Natural killer cell (primary cell): Measurements from ENCODE around the gene COQ6. TPM values are rescaled to one million over a fixed set of nuclear protein-coding genes. Genes with fewer than 3 reads are reported as not detected.
"Not testable (repeated sequence)": the region's sequence is repeated elsewhere in the genome, so short reads cannot be mapped to it uniquely, and the experiment has no call there.

ENCODE experiments used
- ATAC-seq, 3 donors: fragments of 150-1000 bp in 2 of 3; fragments of 200-7000 bp in 1 of 3; cut with Tn5 transposase; 1 replicate in 1 of 3; 2 replicates in 2 of 3; pipeline ENCODE4 v1.10.0; 2021; ENCODE audit warnings: mild to moderate bottlenecking in 2 of 3, moderate library complexity in 2 of 3
- DNase-seq, 2 donors: peaks; one replicate each; pipeline versions ENCODE4 v3.0.0 to v3.0.0-alpha.2; 2013 to 2021; ENCODE audit warnings: mixed read lengths in 1 of 2
- H3K27ac ChIP-seq: one replicate; pipeline ENCODE4 v1.5.1; 2013; ENCODE audit warnings: mild to moderate bottlenecking, low read length
- H3K27me3 ChIP-seq: one replicate; pipeline ENCODE4 v1.6.1; 2013; ENCODE audit warnings: low read length; ENCODE audit not compliant: control insufficient read depth, insufficient read depth
- H3K36me3 ChIP-seq: one replicate; pipeline ENCODE4 v1.6.1; 2013; ENCODE audit warnings: low read length; ENCODE audit not compliant: control insufficient read depth, insufficient read depth
- H3K4me1 ChIP-seq: one replicate; pipeline ENCODE4 v1.6.1; 2013; ENCODE audit warnings: low read length; ENCODE audit not compliant: control insufficient read depth, insufficient read depth
- H3K4me3 ChIP-seq: one replicate; pipeline ENCODE4 v1.5.1; 2013; ENCODE audit warnings: low read length
- H3K9me3 ChIP-seq: one replicate; pipeline ENCODE4 v1.6.1; 2013; ENCODE audit warnings: low read length; ENCODE audit not compliant: control insufficient read depth, insufficient read depth
- H3K27ac Mint-ChIP-seq, 2 donors: one replicate each; pipeline ENCODE4 v1.8.0; 2022; ENCODE audit warnings: mild to moderate bottlenecking in 2 of 2, mixed read lengths in 2 of 2, moderate library complexity in 1 of 2
- H3K27me3 Mint-ChIP-seq, 2 donors: one replicate each; pipeline ENCODE4 v1.8.0; 2022; ENCODE audit warnings: low read depth in 2 of 2, mixed read lengths in 2 of 2
- H3K36me3 Mint-ChIP-seq: one replicate; pipeline ENCODE4 v1.8.0; 2022; ENCODE audit warnings: mixed read lengths
- H3K4me1 Mint-ChIP-seq, 2 donors: one replicate each; pipeline ENCODE4 v1.8.0; 2022; ENCODE audit warnings: mixed read lengths in 2 of 2
- H3K4me3 Mint-ChIP-seq: one replicate; pipeline ENCODE4 v1.8.0; 2022; ENCODE audit warnings: mild to moderate bottlenecking, moderate library complexity, mixed read lengths
- H3K9me3 Mint-ChIP-seq, 2 donors: one replicate each; pipeline ENCODE4 v1.8.0; 2022; ENCODE audit warnings: mixed read lengths in 2 of 2
- WGBS: methylation state at CpG from one replicate; pipeline ENCODE4 v1.1.7; 2013; ENCODE audit warnings: missing lambda C conversion rate; ENCODE audit not compliant: insufficient coverage; 5-methylcytosine and 5-hydroxymethylcytosine counted together
- intact Hi-C: fragments of 100-400 bp; cut with micrococcal nuclease; formaldehyde crosslinking; loops from one replicate; pipeline ENCODE4 v1.14.2; 2022
- total RNA-seq, 4 donors: library from RNA; stranded (reverse); fragments of 120-200 nt in 1 of 4; gene quantifications; one replicate each; pipeline versions ENCODE4 v1.2.3 to v1.2.4, GENCODE V29; 2013 to 2022
- TF ChIP-seq, protein P1 (sequence below): fragments of 200-600 bp; IDR thresholded peaks from one replicate; pipeline ENCODE4 v1.8.0; 2022; ENCODE audit warnings: antibody characterized with exemption

The COQ6 gene
- total RNA-seq, 3 donors from 2014 or later (not counting 1 experiment from before 2014, with no cell fraction given) = 20.8 to 24.0 (median 21.7) TPM

DNA sequence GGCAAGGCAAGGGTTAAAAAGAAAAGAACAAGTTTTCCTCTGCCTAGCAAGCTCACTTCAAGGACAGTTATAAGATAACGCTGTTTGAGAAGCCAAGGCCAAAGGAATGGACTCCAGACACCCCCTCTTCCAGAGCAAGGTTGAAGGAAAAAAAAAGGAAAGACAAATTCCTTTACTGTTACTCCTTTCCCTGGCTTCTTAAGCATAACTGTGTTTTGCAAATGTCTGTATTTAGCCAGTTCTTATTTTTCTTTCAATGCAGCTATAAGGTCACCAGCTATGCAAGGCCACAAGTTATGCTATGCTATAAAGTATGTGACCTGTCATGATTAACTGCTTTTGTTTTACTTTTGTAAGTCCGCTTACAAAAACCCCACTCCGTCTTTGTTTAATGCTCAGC lies 36.8 kb upstream of the COQ6 start:
- peaks cover 2% of the 10 kb centered on the region for H3K9me3 ChIP-seq
- H3K4me3 Mint-ChIP-seq = no peak overlapping the region
- no peak overlapping the region for H3K27ac Mint-ChIP-seq

DNA sequence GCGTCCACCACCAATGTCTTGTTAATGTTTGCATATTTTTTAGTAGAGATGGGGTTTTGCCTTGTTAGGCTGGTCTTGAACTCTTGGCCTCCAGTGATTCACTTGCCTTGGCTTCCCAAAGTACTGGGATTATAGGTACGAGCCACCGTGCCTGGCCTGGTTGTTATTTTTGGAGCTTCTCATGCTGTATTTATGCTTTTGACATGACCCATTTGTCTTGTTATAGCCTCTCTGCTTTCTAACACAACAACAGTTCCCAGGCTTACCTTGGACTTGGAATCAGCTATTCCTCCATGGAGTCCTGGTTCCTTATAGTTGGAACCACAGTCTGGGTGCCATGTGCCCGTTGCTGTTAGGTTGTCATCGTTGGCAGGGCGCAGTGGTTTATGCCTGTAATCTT lies 33.8 kb upstream of the COQ6 start:
- Mint-ChIP-seq H3K27me3 (no peaks in the 10 kb centered on the region), H3K4me1 (peaks cover under 1 to 13% of the 10 kb centered on the region in 2 donors), H3K27ac (peak overlapping the region; percentile 6 to 73), H3K4me3 (no peak overlapping the region), H3K9me3 (no peaks in the 10 kb centered on the region), H3K36me3 (peaks cover 26% of the 10 kb centered on the region)
- ATAC-seq = no peak
- peaks cover 2% of the 10 kb centered on the region for H3K9me3 ChIP-seq
- H3K4me3 ChIP-seq = no peak overlapping the region
- peaks cover 43% of the 10 kb centered on the region for H3K36me3 ChIP-seq
- intact Hi-C loops = no loop called here
- no peaks in the 10 kb centered on the region for H3K4me1 ChIP-seq
- TF ChIP-seq, protein P1, sequence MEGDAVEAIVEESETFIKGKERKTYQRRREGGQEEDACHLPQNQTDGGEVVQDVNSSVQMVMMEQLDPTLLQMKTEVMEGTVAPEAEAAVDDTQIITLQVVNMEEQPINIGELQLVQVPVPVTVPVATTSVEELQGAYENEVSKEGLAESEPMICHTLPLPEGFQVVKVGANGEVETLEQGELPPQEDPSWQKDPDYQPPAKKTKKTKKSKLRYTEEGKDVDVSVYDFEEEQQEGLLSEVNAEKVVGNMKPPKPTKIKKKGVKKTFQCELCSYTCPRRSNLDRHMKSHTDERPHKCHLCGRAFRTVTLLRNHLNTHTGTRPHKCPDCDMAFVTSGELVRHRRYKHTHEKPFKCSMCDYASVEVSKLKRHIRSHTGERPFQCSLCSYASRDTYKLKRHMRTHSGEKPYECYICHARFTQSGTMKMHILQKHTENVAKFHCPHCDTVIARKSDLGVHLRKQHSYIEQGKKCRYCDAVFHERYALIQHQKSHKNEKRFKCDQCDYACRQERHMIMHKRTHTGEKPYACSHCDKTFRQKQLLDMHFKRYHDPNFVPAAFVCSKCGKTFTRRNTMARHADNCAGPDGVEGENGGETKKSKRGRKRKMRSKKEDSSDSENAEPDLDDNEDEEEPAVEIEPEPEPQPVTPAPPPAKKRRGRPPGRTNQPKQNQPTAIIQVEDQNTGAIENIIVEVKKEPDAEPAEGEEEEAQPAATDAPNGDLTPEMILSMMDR = no peak
- no peak overlapping the region for H3K27ac ChIP-seq
- no peaks in the 10 kb centered on the region for H3K27me3 ChIP-seq
- over 99% methylated on average over 6 of the region's 6 CpGs for WGBS
- DNase-seq = no peak

More for the DNA sequence above, 36.8 kb upstream of the COQ6 start:
- WGBS = 94% methylated on average over 3 of the region's 3 CpGs
- no peaks in the 10 kb centered on the region for H3K9me3 Mint-ChIP-seq
- TF ChIP-seq, protein P1 = no peak
- peaks cover 54% of the 10 kb centered on the region for H3K36me3 Mint-ChIP-seq
- H3K27me3 ChIP-seq = no peaks in the 10 kb centered on the region
- no peaks in the 10 kb centered on the region for H3K4me1 ChIP-seq
- no peak overlapping the region for H3K27ac ChIP-seq
- DNase-seq (no peak), ATAC-seq (no peak)
- H3K36me3 ChIP-seq = peaks cover 62% of the 10 kb centered on the region
- intact Hi-C loops = no loop called here
- no peaks in the 10 kb centered on the region for H3K27me3 Mint-ChIP-seq
- H3K4me3 ChIP-seq = no peak overlapping the region
- peaks cover 16% of the 10 kb centered on the region in 2 donors for H3K4me1 Mint-ChIP-seq

DNA sequence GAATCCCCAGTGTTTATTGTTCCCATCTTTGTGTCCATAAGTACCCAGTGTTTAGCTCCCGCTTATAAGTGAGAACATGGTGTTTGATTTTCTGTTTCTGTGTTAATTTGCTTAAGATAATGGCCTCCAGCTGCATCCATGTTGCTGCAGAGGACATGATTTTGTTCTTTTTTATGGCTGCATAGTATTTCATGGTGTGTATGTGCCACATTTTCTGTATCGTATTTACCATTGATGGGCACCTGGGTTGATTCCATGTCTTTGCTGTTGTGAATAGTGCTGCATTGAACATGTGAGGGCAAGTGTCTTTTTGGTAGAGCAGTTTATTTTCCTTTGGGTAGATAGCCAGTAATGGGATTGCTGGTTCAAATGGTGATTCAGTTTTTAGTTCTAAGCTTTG lies 30.6 kb upstream of the COQ6 start:
- H3K27me3 ChIP-seq, H3K4me3 Mint-ChIP-seq, H3K27ac ChIP-seq, H3K27ac Mint-ChIP-seq, H3K9me3 Mint-ChIP-seq, H3K9me3 ChIP-seq, DNase-seq, ATAC-seq, intact Hi-C loops, H3K4me3 ChIP-seq, H3K27me3 Mint-ChIP-seq, H3K36me3 Mint-ChIP-seq, H3K4me1 ChIP-seq: not testable (repeated sequence)
- peaks cover 5 to 11% of the 10 kb centered on the region in 2 donors for H3K4me1 Mint-ChIP-seq
- peaks cover 50% of the 10 kb centered on the region for H3K36me3 ChIP-seq
- WGBS = 94% methylated on average over 2 of the region's 2 CpGs

DNA sequence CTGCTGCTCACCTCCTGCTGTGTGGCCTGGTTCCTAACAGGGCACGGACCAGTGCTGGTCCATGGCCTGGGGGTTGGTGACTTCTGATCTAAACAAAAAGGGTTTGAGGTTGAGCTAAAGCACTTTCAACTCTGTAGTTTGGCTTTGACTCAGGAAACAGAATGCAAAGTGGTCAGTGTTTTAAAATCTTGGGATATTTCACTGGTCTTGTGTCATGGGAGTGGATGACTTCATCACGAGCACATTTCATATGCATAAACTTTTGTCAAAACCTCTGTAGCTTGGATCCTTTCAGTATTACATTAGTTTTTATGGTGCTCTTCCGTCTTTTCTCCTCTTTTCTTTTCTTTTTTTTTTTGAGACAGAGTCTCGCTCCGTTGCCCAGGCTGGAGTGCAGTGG lies 25.8 kb upstream of the COQ6 start:
- no peaks in the 10 kb centered on the region for H3K4me1 ChIP-seq
- intact Hi-C loops = no loop called here
- WGBS = 99% methylated on average over 4 of the region's 5 CpGs
- peaks cover 67% of the 10 kb centered on the region for H3K36me3 ChIP-seq
- no peaks in the 10 kb centered on the region for H3K9me3 ChIP-seq
- Mint-ChIP-seq H3K4me1 (peaks cover 9 to 11% of the 10 kb centered on the region in 2 donors), H3K27ac (no peak overlapping the region), H3K9me3 (no peaks in the 10 kb centered on the region), H3K27me3 (no peaks in the 10 kb centered on the region), H3K36me3 (peaks cover 8% of the 10 kb centered on the region), H3K4me3 (no peak overlapping the region)
- no peak for DNase-seq
- no peak overlapping the region for H3K27ac ChIP-seq
- H3K4me3 ChIP-seq = no peak overlapping the region
- H3K27me3 ChIP-seq = no peaks in the 10 kb centered on the region
- TF ChIP-seq, protein P1 = no peak
- ATAC-seq = no peak
